GM10248 (cell line): ENCODE results near the gene DOCK10.

ENCODE experiments used
- CTCF ChIA-PET: fragments of 300-600 bp; sonication (Branson Sonifier 250); formaldehyde crosslinking; extraction: SDS; loops from one replicate; lab custom pipeline; 2021; ENCODE audit warnings: antibody characterized with exemption; lab: Yijun Ruan, JAX
- POLR2A ChIA-PET: fragments of 350-650 bp; sonication (Branson Sonifier 250); formaldehyde crosslinking; extraction: SDS; loops from one replicate; lab custom pipeline; 2020; ENCODE audit warnings: antibody characterized with exemption; lab: Yijun Ruan, JAX
- DNase-seq: peaks from one replicate; pipeline ENCODE4 v3.0.0; 2012; ENCODE audit errors: extremely low spot score
- TF ChIP-seq, protein P1 (sequence below): IDR thresholded peaks from 2 replicates; pipeline ENCODE4 v1.5.1; 2012; ENCODE audit warnings: mild to moderate bottlenecking, low read depth; ENCODE audit errors: extremely low read depth, missing control alignments, control extremely low read depth

Gene DOCK10

DNA sequence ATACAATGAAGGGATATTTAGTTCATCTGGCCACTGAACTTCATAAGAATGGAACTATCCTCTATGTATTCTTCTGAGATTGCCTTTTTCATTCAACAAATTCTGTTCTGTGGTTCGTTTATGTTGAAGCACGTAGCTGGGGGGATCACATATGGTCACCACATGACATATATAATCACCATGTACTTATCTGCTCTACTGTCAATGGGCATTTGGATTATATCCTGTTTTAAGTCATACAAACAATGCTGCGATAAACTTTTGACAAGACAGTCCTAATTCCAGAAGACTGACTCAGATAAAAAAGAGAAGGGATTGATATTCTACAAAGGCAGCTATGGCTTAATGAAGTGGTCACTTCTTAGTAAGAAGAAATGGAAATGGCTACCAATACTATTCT lies 210.1 kb downstream of the DOCK10 start:
- ChIA-PET POLR2A (no interaction called here), CTCF (interaction anchor here (0.6 to 1.1 kb wide), 3 partner anchors 9 to 54 kb away, joined by 3 to 4 read pairs (median 3); no protein-coding TSS in a partner anchor)
- DNase-seq, result no peak
- TF ChIP-seq, protein P1, sequence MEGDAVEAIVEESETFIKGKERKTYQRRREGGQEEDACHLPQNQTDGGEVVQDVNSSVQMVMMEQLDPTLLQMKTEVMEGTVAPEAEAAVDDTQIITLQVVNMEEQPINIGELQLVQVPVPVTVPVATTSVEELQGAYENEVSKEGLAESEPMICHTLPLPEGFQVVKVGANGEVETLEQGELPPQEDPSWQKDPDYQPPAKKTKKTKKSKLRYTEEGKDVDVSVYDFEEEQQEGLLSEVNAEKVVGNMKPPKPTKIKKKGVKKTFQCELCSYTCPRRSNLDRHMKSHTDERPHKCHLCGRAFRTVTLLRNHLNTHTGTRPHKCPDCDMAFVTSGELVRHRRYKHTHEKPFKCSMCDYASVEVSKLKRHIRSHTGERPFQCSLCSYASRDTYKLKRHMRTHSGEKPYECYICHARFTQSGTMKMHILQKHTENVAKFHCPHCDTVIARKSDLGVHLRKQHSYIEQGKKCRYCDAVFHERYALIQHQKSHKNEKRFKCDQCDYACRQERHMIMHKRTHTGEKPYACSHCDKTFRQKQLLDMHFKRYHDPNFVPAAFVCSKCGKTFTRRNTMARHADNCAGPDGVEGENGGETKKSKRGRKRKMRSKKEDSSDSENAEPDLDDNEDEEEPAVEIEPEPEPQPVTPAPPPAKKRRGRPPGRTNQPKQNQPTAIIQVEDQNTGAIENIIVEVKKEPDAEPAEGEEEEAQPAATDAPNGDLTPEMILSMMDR, result no peak

DNA sequence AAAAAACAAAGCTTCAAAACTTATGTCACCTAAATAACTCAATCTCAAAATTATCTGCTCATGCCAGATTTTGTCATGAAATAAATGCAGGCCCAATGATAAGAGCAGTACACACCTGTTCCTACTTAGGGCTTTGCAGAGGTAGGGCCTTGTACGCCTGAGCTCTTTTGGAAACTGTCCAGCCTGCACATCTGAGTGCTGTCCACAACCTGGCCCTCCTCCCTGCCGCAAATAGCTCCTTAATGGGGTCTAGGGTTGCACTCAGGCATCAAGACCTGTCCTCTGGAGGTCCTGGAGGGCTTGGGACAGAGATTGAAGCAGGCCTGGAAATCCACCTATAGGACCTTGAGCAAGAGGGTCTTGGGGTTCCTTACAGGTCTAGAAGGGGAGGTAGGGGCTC lies 210.7 kb downstream of the DOCK10 start:
- no peak for DNase-seq
- TF ChIP-seq, protein P1, result no peak
- POLR2A ChIA-PET, result no interaction called here
- CTCF ChIA-PET, result interaction anchor here (1.0 to 1.2 kb wide), 3 partner anchors 8 to 52 kb away, joined by 3 to 6 read pairs (median 3); no protein-coding TSS in a partner anchor

DNA sequence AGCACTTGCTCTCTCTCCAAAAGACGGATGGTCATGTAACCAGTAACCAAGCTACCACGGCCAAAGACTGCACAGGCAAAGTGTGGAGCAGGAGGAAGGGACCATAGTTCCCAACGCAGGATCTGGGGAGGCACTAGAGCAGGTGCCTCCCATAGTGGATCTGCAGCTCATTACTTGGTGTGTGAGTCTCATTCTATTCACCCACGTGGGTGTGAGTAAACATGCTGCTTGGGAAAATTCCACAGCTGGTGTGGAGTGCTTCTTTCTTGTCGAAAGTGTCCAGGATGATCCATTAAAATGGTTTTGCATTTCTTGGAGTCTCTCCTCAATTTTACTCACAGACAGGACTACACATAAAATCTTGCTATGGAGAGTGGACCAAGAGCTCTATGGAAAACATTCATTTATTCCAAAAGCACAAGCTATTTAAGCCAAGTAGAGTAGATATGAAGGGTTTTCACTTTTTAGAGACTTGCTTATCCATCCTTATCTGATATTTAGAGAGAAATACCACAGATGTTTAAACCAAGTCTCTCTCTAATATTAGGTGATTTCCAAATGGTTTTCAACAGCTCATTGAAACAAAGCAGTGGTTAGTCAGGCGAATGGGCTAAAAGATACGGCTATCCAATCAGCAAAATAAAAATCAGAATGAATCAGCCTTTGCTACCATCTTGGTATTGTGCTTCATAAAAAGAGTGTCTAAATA lies 221.8 kb downstream of the DOCK10 start:
- TF ChIP-seq, protein P1, result no peak
- DNase-seq, result no peak

DNA sequence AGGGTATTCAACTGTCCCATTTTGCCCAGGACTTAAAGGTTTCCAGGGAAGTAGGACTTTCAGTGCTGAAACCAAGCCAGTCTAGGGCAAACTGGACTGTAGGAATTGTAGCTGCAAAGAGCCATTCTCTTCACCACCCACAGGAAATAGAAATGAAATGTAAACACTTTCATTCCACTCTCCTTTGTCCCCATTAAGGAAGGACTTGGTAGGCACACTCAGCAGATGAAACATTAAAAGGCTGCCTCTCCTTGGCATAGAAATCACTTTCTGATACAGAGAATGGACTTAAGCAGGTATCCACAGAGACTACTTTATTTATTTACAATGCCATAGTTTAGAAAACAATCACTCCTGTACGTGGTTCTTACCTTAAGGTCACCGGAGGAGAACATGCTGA lies 223.2 kb downstream of the DOCK10 start:
- POLR2A ChIA-PET, result no interaction called here

More for the DNA sequence above, 221.8 kb downstream of the DOCK10 start:
- ChIA-PET CTCF (interaction anchor here (0.8 to 1.8 kb wide), 5 partner anchors 14 to 182 kb away, joined by 3 to 8 read pairs (median 3); no protein-coding TSS in a partner anchor), POLR2A (no interaction called here)

DNA sequence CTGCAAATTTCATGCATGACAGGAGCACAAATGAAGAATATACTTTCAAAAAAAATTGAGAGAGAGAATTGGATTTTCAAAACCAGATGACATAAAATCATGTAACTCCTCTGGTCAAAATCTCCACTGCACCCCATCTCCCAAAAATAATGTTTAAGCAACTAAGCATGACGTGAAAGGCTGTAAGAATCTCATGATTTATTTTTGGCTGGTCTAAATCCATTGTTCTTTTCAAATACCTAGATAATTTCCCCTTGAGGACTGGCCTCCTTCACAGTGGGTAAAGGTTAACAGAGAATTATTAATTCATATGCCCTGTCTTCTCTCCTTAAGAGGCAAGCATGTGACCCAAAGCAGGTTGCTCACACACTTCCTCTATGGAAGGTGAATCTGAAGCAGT lies 224.6 kb downstream of the DOCK10 start:
- CTCF ChIA-PET, result no interaction called here
- TF ChIP-seq, protein P1, result no peak
- POLR2A ChIA-PET, result no interaction called here
- DNase-seq, result no peak

More for the DNA sequence above, 223.2 kb downstream of the DOCK10 start:
- TF ChIP-seq, protein P1, result no peak
- CTCF ChIA-PET, result interaction anchor here (1.7 kb wide), 1 partner anchor 16 kb away, joined by 4 read pairs; no protein-coding TSS in a partner anchor
- no peak for DNase-seq

DNA sequence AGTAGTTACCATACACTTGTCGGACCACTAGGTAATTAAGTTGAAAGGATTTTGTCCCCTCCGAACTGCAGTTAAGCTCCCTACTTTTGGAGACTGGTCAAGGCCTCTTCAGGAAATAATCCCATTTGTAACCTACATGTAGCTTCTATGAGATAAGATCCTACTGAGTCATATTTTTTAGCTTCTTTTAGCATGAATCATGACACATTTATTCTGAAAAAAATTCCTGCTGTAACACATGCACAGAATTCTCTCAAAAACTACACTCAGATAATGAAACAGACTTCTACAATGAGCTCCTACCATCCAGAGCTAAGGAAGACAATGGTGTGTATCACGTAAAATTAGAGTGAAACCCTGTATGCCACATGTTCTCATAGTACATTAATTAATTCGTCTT lies 225.5 kb downstream of the DOCK10 start:
- ChIA-PET CTCF (interaction anchor here (0.7 to 1.2 kb wide), 3 partner anchors 9 to 35 kb away, joined by 3 read pairs; no protein-coding TSS in a partner anchor), POLR2A (no interaction called here)
- DNase-seq, result no peak
- TF ChIP-seq, protein P1, result no peak
